Measurements from ENCODE around the gene CTDSPL2.
A peak's percentile ranks its signal among the peaks of the same experiment; 100 is the strongest.
"Not testable (repeated sequence)": the region's sequence is repeated elsewhere in the genome, so short reads cannot be mapped to it uniquely, and the experiment has no call there.

CTDSPL2 gene

DNA sequence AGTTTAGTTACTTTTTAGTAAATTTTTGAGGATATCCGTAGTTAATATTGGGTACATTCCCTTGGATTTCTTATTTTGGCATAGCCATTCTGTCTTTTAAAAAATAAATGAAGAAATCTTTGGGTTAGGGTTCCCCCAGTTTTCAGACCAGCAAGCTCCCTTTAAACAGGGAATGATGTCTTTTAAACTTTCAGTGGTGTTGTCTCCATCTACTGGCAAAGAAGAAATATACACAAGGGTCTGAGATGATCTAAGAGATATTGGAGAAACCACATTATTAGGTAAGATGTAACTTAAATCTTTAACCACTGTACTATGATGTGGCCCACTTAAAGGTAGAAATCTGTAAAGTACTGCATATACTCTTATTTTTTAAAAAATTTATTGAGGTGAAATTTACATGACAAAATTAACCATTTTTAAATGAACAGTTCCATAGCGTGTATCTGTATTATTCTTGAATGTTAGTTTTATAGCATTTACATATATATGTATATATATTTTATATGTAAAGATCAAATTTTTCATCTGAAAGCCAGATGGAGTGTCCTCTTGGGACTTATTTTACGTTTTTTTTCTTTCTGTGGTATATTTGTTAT is 74.4 kb downstream of the CTDSPL2 start:
- peaks cover 7% of the 10 kb centered on the region for H3K36me3 Mint-ChIP-seq
- DNase-seq (ENCODE audit: low spot score in 2 of 2) (no peak), ATAC-seq (ENCODE audit: low read depth) (peak; percentile 59)
- H3K4me3 Mint-ChIP-seq, result no peak overlapping the region
- peaks cover 3% of the 10 kb centered on the region for H3K4me1 Mint-ChIP-seq
- no peaks in the 10 kb centered on the region for H3K27me3 Mint-ChIP-seq
- no peaks in the 10 kb centered on the region for H3K9me3 Mint-ChIP-seq
- no peak overlapping the region for H3K27ac Mint-ChIP-seq

DNA sequence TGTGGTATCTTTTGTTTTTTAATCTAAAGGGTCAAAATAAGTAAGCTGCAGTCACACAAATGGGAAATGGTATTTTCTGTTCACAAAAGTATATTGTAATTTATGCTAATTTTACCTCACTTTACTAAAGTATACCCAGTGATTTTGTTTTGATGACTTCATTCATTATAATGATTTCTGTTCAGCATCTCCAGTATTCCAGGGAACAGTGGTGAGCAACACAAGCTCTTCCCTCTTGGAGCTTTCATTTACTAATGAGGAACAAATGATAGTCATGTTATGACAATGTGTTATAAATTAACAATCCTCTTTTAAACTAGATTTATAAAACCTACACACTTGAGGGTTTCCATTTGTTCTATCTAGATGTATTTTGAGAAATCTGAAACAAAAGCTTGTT is 89.0 kb downstream of the CTDSPL2 start:
- DNase-seq (ENCODE audit: low spot score in 2 of 2) (no peak), ATAC-seq (ENCODE audit: low read depth) (no peak)
- H3K9me3 Mint-ChIP-seq, result no peaks in the 10 kb centered on the region
- peaks cover 5% of the 10 kb centered on the region for H3K36me3 Mint-ChIP-seq
- H3K27me3 Mint-ChIP-seq, result no peaks in the 10 kb centered on the region
- H3K27ac Mint-ChIP-seq, result no peak overlapping the region
- no peaks in the 10 kb centered on the region for H3K4me1 Mint-ChIP-seq
- H3K4me3 Mint-ChIP-seq, result no peak overlapping the region

GRCh38 chr15:44519537-44519936 is 92.1 kb downstream of the CTDSPL2 start:
- H3K9me3 Mint-ChIP-seq, result no peaks in the 10 kb centered on the region
- ATAC-seq (ENCODE audit: low read depth) (no peak), DNase-seq (ENCODE audit: low spot score in 2 of 2) (no peak)
- peak overlapping the region; percentile 21 for H3K27ac Mint-ChIP-seq
- H3K27me3 Mint-ChIP-seq, result no peaks in the 10 kb centered on the region
- H3K4me1 Mint-ChIP-seq, result no peaks in the 10 kb centered on the region
- H3K4me3 Mint-ChIP-seq, result no peak overlapping the region
- H3K36me3 Mint-ChIP-seq, result peaks cover 6% of the 10 kb centered on the region

GRCh38 chr15:44525018-44525417 is 97.6 kb downstream of the CTDSPL2 start:
- DNase-seq (ENCODE audit: low spot score in 2 of 2), result no peak
- Mint-ChIP-seq H3K9me3 (no peaks in the 10 kb centered on the region), H3K36me3 (peaks cover 4% of the 10 kb centered on the region), H3K27me3 (no peaks in the 10 kb centered on the region), H3K4me3 (no peak overlapping the region), H3K27ac (no peak overlapping the region), H3K4me1 (no peaks in the 10 kb centered on the region)
- ATAC-seq (ENCODE audit: low read depth), result no peak

DNA sequence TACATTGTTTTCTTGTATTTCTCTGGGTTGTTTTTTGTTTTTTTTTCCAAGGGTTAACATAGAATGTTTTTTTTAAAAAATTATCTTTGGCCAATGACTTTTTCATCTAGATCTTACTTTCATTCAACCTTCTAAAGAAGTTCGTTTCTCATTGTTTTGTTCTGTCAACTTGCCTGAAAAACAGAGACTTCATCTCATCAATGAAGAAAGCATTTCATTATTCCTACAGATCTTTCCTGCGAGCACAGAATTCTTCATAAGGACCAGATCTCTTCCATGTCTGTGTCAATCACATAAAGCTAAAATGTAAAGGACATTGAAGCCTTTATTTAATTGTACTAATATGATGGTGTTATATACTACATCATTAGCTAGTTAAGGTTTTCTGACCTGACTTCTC is 99.8 kb downstream of the CTDSPL2 start:
- DNase-seq (ENCODE audit: low spot score in 2 of 2) (no peak), ATAC-seq (ENCODE audit: low read depth) (no peak)
- Mint-ChIP-seq H3K27ac (peak overlapping the region; percentile 41), H3K9me3 (no peaks in the 10 kb centered on the region), H3K27me3 (no peaks in the 10 kb centered on the region), H3K36me3 (peaks cover 4% of the 10 kb centered on the region), H3K4me1 (peaks cover 4% of the 10 kb centered on the region), H3K4me3 (no peak overlapping the region)

GRCh38 chr15:44529864-44530604 is 102.6 kb downstream of the CTDSPL2 start:
- Mint-ChIP-seq H3K27ac (peak overlapping the region; percentile 64), H3K4me3 (no peak overlapping the region), H3K4me1 (peaks cover 4% of the 10 kb centered on the region), H3K27me3 (no peaks in the 10 kb centered on the region), H3K36me3 (peaks cover 4% of the 10 kb centered on the region), H3K9me3 (no peaks in the 10 kb centered on the region)
- ATAC-seq (ENCODE audit: low read depth) (no peak), DNase-seq (ENCODE audit: low spot score in 2 of 2) (no peak)

DNA sequence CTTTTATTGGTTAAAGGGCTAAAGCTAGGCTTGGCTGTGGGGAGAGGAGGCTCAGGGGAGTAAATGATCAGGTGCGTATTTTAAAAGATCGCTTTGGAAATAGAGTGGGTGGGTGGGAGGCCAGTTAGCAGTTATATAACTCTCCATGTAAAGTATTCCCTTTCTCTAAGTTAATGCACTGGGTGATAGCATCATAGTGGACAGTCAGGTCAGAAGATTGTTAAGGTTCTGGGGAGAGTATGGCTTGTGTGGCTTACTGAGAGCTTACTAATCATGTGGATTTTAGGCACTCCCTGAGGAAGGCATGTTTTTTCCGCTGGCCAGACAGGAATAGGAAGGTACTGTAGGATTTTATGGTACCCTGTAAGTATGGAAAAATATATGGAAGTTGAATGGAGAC is 103.2 kb downstream of the CTDSPL2 start:
- Mint-ChIP-seq H3K27me3 (no peaks in the 10 kb centered on the region), H3K4me1 (peaks cover 6% of the 10 kb centered on the region), H3K9me3 (no peaks in the 10 kb centered on the region), H3K36me3 (peaks cover 4% of the 10 kb centered on the region), H3K4me3 (no peak overlapping the region), H3K27ac (peak overlapping the region; percentile 64)
- DNase-seq (ENCODE audit: low spot score in 2 of 2) (no peak), ATAC-seq (ENCODE audit: low read depth) (no peak)

GRCh38 chr15:44532275-44532674 is 104.8 kb downstream of the CTDSPL2 start:
- not testable (repeated sequence) for ATAC-seq (ENCODE audit: low read depth); DNase-seq (ENCODE audit: low spot score in 2 of 2); H3K27ac Mint-ChIP-seq; H3K27me3 Mint-ChIP-seq; H3K4me3 Mint-ChIP-seq; H3K9me3 Mint-ChIP-seq; H3K36me3 Mint-ChIP-seq
- H3K4me1 Mint-ChIP-seq, result peaks cover 10% of the 10 kb centered on the region

- Mint-ChIP-seq H3K4me1 (peaks cover 10% of the 10 kb centered on the region), H3K27ac (no peak overlapping the region), H3K4me3 (no peak overlapping the region), H3K9me3 (no peaks in the 10 kb centered on the region), H3K27me3 (no peaks in the 10 kb centered on the region), H3K36me3 (peaks cover 2% of the 10 kb centered on the region)
- ATAC-seq (ENCODE audit: low read depth), result no peak
- no peak for DNase-seq (ENCODE audit: low spot score in 2 of 2)
Measured at GRCh38 chr15:44532689-44533088, 105.3 kb downstream of the CTDSPL2 start.

DNA sequence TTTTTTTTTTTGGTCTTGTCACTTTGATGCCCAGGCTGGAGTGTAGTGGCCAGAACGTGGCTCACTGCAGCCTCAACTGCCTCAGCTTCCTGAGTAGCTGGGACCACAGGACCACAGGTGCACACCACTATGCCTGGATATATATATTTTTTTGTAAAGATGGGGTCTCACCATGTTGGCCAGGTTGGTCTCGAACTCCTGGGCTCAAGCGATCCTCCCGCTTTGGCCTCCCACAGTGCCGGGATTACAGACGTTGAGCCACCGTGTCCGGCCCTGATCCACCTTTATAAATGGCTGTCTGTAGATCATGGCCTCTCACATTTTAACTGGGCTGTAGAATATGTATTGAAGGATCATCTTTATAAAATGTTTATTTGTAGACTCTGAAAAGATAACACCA is 107.7 kb downstream of the CTDSPL2 start:
- H3K27ac Mint-ChIP-seq, result no peak overlapping the region
- peaks cover 7% of the 10 kb centered on the region for H3K36me3 Mint-ChIP-seq
- no peak for ATAC-seq (ENCODE audit: low read depth)
- H3K4me3 Mint-ChIP-seq, result peak overlapping the region; percentile 74
- H3K27me3 Mint-ChIP-seq, result no peaks in the 10 kb centered on the region
- no peak for DNase-seq (ENCODE audit: low spot score in 2 of 2)
- no peaks in the 10 kb centered on the region for H3K9me3 Mint-ChIP-seq
- peaks cover 19% of the 10 kb centered on the region for H3K4me1 Mint-ChIP-seq

- Mint-ChIP-seq H3K9me3 (no peaks in the 10 kb centered on the region), H3K36me3 (peaks cover 8% of the 10 kb centered on the region), H3K27ac (peak overlapping the region; percentile 98), H3K4me1 (peaks cover 21% of the 10 kb centered on the region), H3K4me3 (peak overlapping the region; percentile 91), H3K27me3 (no peaks in the 10 kb centered on the region)
- ATAC-seq (ENCODE audit: low read depth), result no peak
- DNase-seq (ENCODE audit: low spot score in 2 of 2), result peak; percentile 15 to 18
Measured at GRCh38 chr15:44535523-44536301, 108.3 kb downstream of the CTDSPL2 start.

DNA sequence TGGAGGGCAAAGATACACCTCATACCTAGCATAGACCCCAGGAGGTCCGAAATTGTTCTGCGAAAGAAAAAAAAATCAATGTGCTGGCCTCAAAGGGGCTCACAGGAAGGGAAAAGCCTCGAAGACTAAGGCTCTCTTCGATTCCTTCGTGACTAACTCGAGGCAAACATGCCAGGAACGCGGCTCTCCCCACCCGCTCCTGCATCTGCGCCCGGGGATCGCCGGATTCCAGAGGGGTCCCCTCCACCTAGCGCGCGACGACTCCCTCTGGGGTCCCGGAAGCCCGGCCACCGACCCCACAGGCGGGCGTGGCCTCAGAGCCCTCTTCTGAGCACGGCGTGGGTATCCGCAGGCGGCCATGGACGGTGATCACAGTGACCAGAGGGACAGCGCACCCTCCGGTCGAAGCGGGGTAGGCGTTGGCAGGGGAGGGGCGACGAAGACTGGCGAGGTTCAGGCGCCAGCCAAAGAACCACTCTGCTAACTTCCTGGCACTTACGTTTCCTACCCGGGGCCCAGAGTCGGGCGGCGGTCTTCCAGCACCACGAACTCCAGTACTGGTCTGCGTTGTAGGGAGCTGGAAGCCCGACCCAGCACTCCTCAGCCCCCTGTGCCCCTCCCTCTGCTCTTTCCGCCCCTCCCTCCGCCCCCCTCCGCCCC is 109.0 kb downstream of the CTDSPL2 start:
- peak in 1 of 2 donors; percentile 13 for DNase-seq (ENCODE audit: low spot score in 2 of 2)
- Mint-ChIP-seq H3K27me3 (no peaks in the 10 kb centered on the region), H3K4me1 (peaks cover 26% of the 10 kb centered on the region), H3K36me3 (peaks cover 6% of the 10 kb centered on the region), H3K9me3 (no peaks in the 10 kb centered on the region), H3K4me3 (peak overlapping the region; percentile 91), H3K27ac (peak overlapping the region; percentile 98)
- ATAC-seq (ENCODE audit: low read depth), result peak; percentile 59

DNA sequence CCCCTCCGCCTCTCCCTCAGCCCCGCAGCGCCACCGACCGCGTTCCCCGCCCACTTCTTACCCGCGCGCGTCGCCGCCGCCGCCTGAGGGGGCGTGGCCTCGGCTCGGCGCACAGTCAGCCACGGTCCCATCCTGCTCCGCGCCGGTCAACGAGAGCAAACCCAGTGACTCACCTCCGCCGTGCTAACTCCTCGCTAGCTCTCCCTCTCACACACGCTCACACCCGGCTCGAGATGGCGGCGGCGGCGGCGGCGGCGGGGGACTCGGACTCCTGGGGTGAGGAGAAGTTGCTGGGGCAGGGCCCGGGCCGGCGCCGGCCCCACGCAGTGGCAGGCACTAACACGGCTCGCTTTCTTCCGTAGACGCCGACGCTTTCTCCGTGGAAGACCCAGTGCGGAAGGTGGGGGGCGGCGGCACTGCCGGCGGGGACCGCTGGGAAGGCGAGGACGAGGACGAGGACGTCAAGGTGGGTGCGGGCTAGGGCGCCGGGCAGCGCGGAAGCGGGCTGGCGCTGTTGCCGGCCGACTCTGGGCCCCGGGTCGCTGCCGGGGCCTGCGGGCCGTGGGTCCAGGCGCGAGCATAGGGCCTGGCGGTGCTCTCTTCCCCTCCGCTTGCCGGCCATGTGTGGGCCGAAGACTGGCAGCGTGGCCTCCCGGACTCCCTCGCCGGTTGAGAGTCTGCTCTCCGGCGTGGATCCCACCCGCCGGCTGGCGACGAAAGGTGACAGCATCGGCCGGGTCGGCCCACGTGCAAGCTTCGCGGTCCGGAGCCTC is 109.7 kb downstream of the CTDSPL2 start, which contains the start of gene EIF3J:
EIF3J (plus strand) TSS at position 186 of the 773 bp plus-strand sequence; CDS start at position 234, 48 bp downstream.
- no peaks in the 10 kb centered on the region for H3K27me3 Mint-ChIP-seq
- peaks cover 32% of the 10 kb centered on the region for H3K4me1 Mint-ChIP-seq
- peak; percentile 88 for ATAC-seq (ENCODE audit: low read depth)
- H3K36me3 Mint-ChIP-seq, result peaks cover 8% of the 10 kb centered on the region
- peak; percentile 86 to 93 for DNase-seq (ENCODE audit: low spot score in 2 of 2)
- no peaks in the 10 kb centered on the region for H3K9me3 Mint-ChIP-seq
- H3K4me3 Mint-ChIP-seq, result peak within 1 kb of the TSS; percentile 91
- peak within 1 kb of the TSS; percentile 98 for H3K27ac Mint-ChIP-seq
